H1 (cell line): ENCODE results near the gene F10. TPM values are rescaled to one million over a fixed set of nuclear protein-coding genes. Genes with fewer than 3 reads are reported as not detected.

ENCODE experiments used
- CTCF ChIA-PET: fragments of 300-600 bp; sonication (Branson Sonifier 250); formaldehyde crosslinking; loops from one replicate; lab custom pipeline; 2021; ENCODE audit not compliant: partially characterized antibody; lab: Charles Lee
- POLR2A ChIA-PET: fragments of 300-600 bp; sonication (Branson Sonifier 250); formaldehyde crosslinking; loops from one replicate; lab custom pipeline; 2021; ENCODE audit warnings: inconsistent platforms; ENCODE audit not compliant: partially characterized antibody; lab: Charles Lee
- DNase-seq, 2 experiments: peaks; one replicate each; pipeline versions ENCODE4 v3.0.0 to v3.0.0-alpha.2; 2010 to 2022; ENCODE audit warnings: low spot score in 2 of 2, low read depth in 1 of 2, mixed read lengths in 1 of 2
- FAIRE-seq: peaks from 2 replicates; lab custom pipeline; 2011; peaks lifted over from hg19 to GRCh38; lab: Jason Lieb, UNC
- H2AFZ ChIP-seq: 2 replicates; pipeline ENCODE4 v1.8.1; 2012; ENCODE audit warnings: low read length, inconsistent platforms
- H2AK5ac ChIP-seq: 2 replicates; pipeline ENCODE4 v1.6.1; 2013; ENCODE audit warnings: low read depth, low read length
- H2BK120ac ChIP-seq: replicated peaks from 2 replicates; pipeline ENCODE3; 2013; ENCODE audit warnings: low read depth, low read length, inconsistent platforms
- H2BK12ac ChIP-seq: 2 replicates; pipeline ENCODE4 v1.6.1; 2013; ENCODE audit warnings: low read depth, low read length
- H2BK15ac ChIP-seq: 2 replicates; pipeline ENCODE4 v1.6.1; 2013; ENCODE audit warnings: low read length
- H2BK20ac ChIP-seq: 2 replicates; pipeline ENCODE4 v1.6.1; 2013; ENCODE audit warnings: low read length
- H2BK5ac ChIP-seq: 2 replicates; pipeline ENCODE4 v1.6.1; 2013; ENCODE audit warnings: low read depth, low read length
- H3K14ac ChIP-seq: 2 replicates; pipeline ENCODE4 v1.6.1; 2013; ENCODE audit warnings: inconsistent platforms; ENCODE audit not compliant: insufficient read length
- H3K18ac ChIP-seq: 2 replicates; pipeline ENCODE4 v1.6.1; 2013; ENCODE audit warnings: low read length; ENCODE audit errors: extremely low read depth
- H3K23ac ChIP-seq: 2 replicates; pipeline ENCODE4 v1.6.1; 2013; ENCODE audit warnings: inconsistent platforms; ENCODE audit not compliant: insufficient read length
- H3K23me2 ChIP-seq: 2 replicates; pipeline ENCODE4 v1.6.1; 2013; ENCODE audit warnings: low read depth, low read length
- H3K27ac ChIP-seq: 2 replicates; pipeline ENCODE4 v1.6.1; 2011; ENCODE audit warnings: low read depth, low read length, inconsistent platforms
- H3K27me3 ChIP-seq, 4 experiments: replicated peaks in 1 of 4; 1 replicate in 1 of 4; 2 replicates in 3 of 4; pipeline versions ENCODE4 v1.6.1 to v1.8.1; 2011 to 2013; ENCODE audit warnings: low read length in 3 of 4, mild to moderate bottlenecking in 3 of 4, inconsistent platforms in 2 of 4, mixed read lengths in 2 of 4, moderate library complexity in 1 of 4; ENCODE audit not compliant: control insufficient read depth in 3 of 4, insufficient read depth in 3 of 4; ENCODE audit errors: extremely low read depth in 1 of 4
- H3K36me3 ChIP-seq, 4 experiments: 2 replicates each; pipeline versions ENCODE4 v1.6.1 to v1.8.1; 2011 to 2013; ENCODE audit warnings: mild to moderate bottlenecking in 4 of 4, low read length in 3 of 4, moderate library complexity in 2 of 4, control low read depth in 1 of 4, inconsistent platforms in 1 of 4; ENCODE audit not compliant: insufficient read depth in 4 of 4, control insufficient read depth in 2 of 4
- H3K4ac ChIP-seq: replicated peaks from 2 replicates; pipeline ENCODE3; 2013; ENCODE audit warnings: low read length, low read depth, mixed read lengths, inconsistent platforms; ENCODE audit not compliant: insufficient read length
- H3K4me1 ChIP-seq, 4 experiments: replicated peaks in 1 of 4; 1 replicate in 1 of 4; 2 replicates in 3 of 4; pipeline versions ENCODE4 v1.6.1 to v1.8.1; 2011 to 2013; ENCODE audit warnings: low read length in 3 of 4, inconsistent platforms in 2 of 4, mixed read lengths in 1 of 4; ENCODE audit not compliant: insufficient read depth in 4 of 4, control insufficient read depth in 3 of 4
- H3K4me2 ChIP-seq, 2 experiments: 2 replicates each; pipeline versions ENCODE4 v1.6.1 to v1.8.1; 2011 to 2013; ENCODE audit warnings: low read depth in 2 of 2, low read length in 2 of 2, control low read depth in 1 of 2, inconsistent platforms in 1 of 2, mild to moderate bottlenecking in 1 of 2; ENCODE audit not compliant: insufficient read depth in 1 of 2
- H3K4me3 ChIP-seq, 4 experiments: fragments of 200-600, 300-600 bp in 1 of 4; sonication (generic), shearing (Covaris generic), sonication (Bioruptor Twin) in 1 of 4; 2 replicates each; pipeline versions ENCODE4 v1.5.1 to v1.8.1; 2011 to 2016; ENCODE audit warnings: low read length in 4 of 4, low read depth in 3 of 4, control low read depth in 2 of 4, inconsistent platforms in 2 of 4, mild to moderate bottlenecking in 2 of 4, mixed read lengths in 1 of 4, moderate library complexity in 1 of 4; ENCODE audit not compliant: insufficient read depth in 2 of 4; ENCODE audit errors: extremely low read depth in 1 of 4
- H3K56ac ChIP-seq: replicated peaks from 2 replicates; pipeline ENCODE3; 2013; ENCODE audit warnings: low read depth, mild to moderate bottlenecking, mixed read lengths, low read length, inconsistent platforms; ENCODE audit not compliant: insufficient read length
- H3K79me1 ChIP-seq: 2 replicates; pipeline ENCODE4 v1.6.1; 2013; ENCODE audit warnings: low read depth, low read length, control low read depth
- H3K79me2 ChIP-seq, 2 experiments: 2 replicates each; pipeline versions ENCODE4 v1.6.1 to v1.8.1; 2012 to 2013; ENCODE audit warnings: low read length in 2 of 2, mild to moderate bottlenecking in 2 of 2, inconsistent platforms in 1 of 2; ENCODE audit not compliant: insufficient read depth in 2 of 2, control insufficient read depth in 1 of 2
- H3K9ac ChIP-seq, 4 experiments: replicated peaks in 1 of 4; 1 replicate in 1 of 4; 2 replicates in 3 of 4; pipeline versions ENCODE4 v1.6.1 to v1.8.1; 2011 to 2013; ENCODE audit warnings: low read depth in 3 of 4, low read length in 3 of 4, control low read depth in 2 of 4, mild to moderate bottlenecking in 2 of 4, moderate library complexity in 2 of 4, inconsistent platforms in 1 of 4; ENCODE audit errors: extremely low read depth in 1 of 4
- H3K9me3 ChIP-seq, 2 experiments: 2 replicates each; pipeline versions ENCODE4 v1.6.1 to v1.8.1; 2012 to 2013; ENCODE audit warnings: mild to moderate bottlenecking in 2 of 2, moderate library complexity in 2 of 2, control low read depth in 1 of 2, inconsistent platforms in 1 of 2, low read depth in 1 of 2, low read length in 1 of 2, mixed read lengths in 1 of 2; ENCODE audit not compliant: insufficient read depth in 2 of 2
- H4K20me1 ChIP-seq, 2 experiments: replicated peaks in 1 of 2; 2 replicates each; pipeline versions ENCODE3 to v1.8.1; 2011 to 2013; ENCODE audit warnings: inconsistent platforms in 2 of 2, low read length in 2 of 2, mild to moderate bottlenecking in 1 of 2; ENCODE audit not compliant: insufficient read depth in 2 of 2, control insufficient read depth in 1 of 2
- H4K5ac ChIP-seq: 2 replicates; pipeline ENCODE4 v1.6.1; 2013; ENCODE audit warnings: low read length, low read depth, mixed read lengths, inconsistent platforms; ENCODE audit not compliant: insufficient read length
- H4K8ac ChIP-seq: 2 replicates; pipeline ENCODE4 v1.8.0; 2013; ENCODE audit warnings: mild to moderate bottlenecking, moderate library complexity, low read length, inconsistent platforms; ENCODE audit not compliant: insufficient read depth; ENCODE audit errors: extremely low read depth
- H4K91ac ChIP-seq: replicated peaks from 2 replicates; pipeline ENCODE3; 2013; ENCODE audit warnings: low read length, mixed read lengths, inconsistent platforms; ENCODE audit not compliant: insufficient read length
- CBX5 ChIP-seq: fragments of 300-800, 300-1000 bp; sonication (generic); IDR thresholded peaks from 2 replicates; pipeline ENCODE4 v1.7.1; 2016; ENCODE audit warnings: antibody characterized with exemption, low read length, low read depth
- CEBPB ChIP-seq: IDR thresholded peaks from 2 replicates; pipeline ENCODE4 v1.6.1; 2012; ENCODE audit warnings: low read depth, low read length
- GTF2F1 ChIP-seq: IDR thresholded peaks from 2 replicates; pipeline ENCODE4 v1.6.1; 2012; ENCODE audit warnings: low read depth, low read length, improper control_type of control experiment, borderline replicate concordance
- MAFK ChIP-seq: IDR thresholded peaks from 2 replicates; pipeline ENCODE4 v1.6.1; 2012; ENCODE audit warnings: low read depth, mild to moderate bottlenecking, improper control_type of control experiment, low read length
- NANOG ChIP-seq: IDR thresholded peaks from 2 replicates; pipeline ENCODE4 v1.6.1; 2011; ENCODE audit warnings: low read length, low read depth, mild to moderate bottlenecking, inconsistent platforms; ENCODE audit not compliant: insufficient read depth, poor library complexity, severe bottlenecking
- PHF8 ChIP-seq: fragments of 200-600 bp; sonication (generic); conservative IDR thresholded peaks from 2 replicates; pipeline ENCODE4 v1.7.1; 2012; ENCODE audit warnings: low read depth, mild to moderate bottlenecking, inconsistent platforms, low read length, moderate library complexity
- POLR2AphosphoS5 ChIP-seq: IDR thresholded peaks from 2 replicates; pipeline ENCODE4 v1.6.1; 2011; ENCODE audit warnings: low read depth, low read length
- SUZ12 ChIP-seq: fragments of 200-600 bp; sonication (generic); IDR thresholded peaks from 2 replicates; pipeline ENCODE4 v1.6.1; 2012; ENCODE audit warnings: mild to moderate bottlenecking, inconsistent platforms, low read length, moderate library complexity, mixed read lengths
- YY1 ChIP-seq: IDR thresholded peaks from 2 replicates; pipeline ENCODE4 v1.6.1; 2011; ENCODE audit warnings: low read depth, mild to moderate bottlenecking, low read length
- WGBS, 2 experiments: shearing (Covaris generic) in 1 of 2; methylation state at CpG; one replicate each; pipeline versions ENCODE4 v1.1.6 to v1.1.7; 2013 to 2015; ENCODE audit warnings: low lambda C conversion rate in 2 of 2, mixed read lengths in 2 of 2, inconsistent platforms in 1 of 2, low coverage in 1 of 2, missing lambda C conversion rate in 1 of 2; ENCODE audit not compliant: insufficient replicate concordance in 2 of 2, insufficient coverage in 1 of 2, insufficient read length in 1 of 2; ENCODE audit errors: extremely low coverage in 1 of 2, missing lambda C conversion rate in 1 of 2; 5-methylcytosine and 5-hydroxymethylcytosine counted together
- polyA plus RNA-seq, 7 experiments: library from polyadenylated mRNA; depleted of rRNA in 3 of 7; stranded (reverse) in 5 of 7; unstranded in 2 of 7; fragments of >200 nt in 5 of 7; fragments of 200-250 nt in 2 of 7; gene quantifications; 1 replicate in 5 of 7; 2 replicates in 1 of 7; 4 replicates in 1 of 7; pipeline versions ENCODE4 v1.2.1 to v1.2.3, GENCODE V29; 2011 to 2013; ENCODE audit warnings: missing spikeins in 2 of 7, mixed read lengths in 2 of 7
- total RNA-seq: library from RNA; stranded (reverse); fragmentation: NEBNext Ultra II Directional; extraction: Animal tissue kit (Norgen Biotek cat#: 25700); gene quantifications from 2 replicates; pipeline ENCODE4 v1.2.1, GENCODE V29; 2021

The F10 gene
- total and polyA plus RNA-seq, 2 of the 8 experiments (the other 6 are each of a cell fraction or from before 2014, with no cell fraction given): 2.0 to 4.2 TPM

- no peak overlapping the region for H2BK120ac ChIP-seq
- H2BK20ac ChIP-seq: no peak overlapping the region
- H3K23ac ChIP-seq: no peak overlapping the region
- no peak overlapping the region for H2AFZ ChIP-seq
- ChIA-PET POLR2A (interaction anchor here (1.0 to 1.3 kb wide), 2 partner anchors 35 to 65 kb away, joined by 3 read pairs; no protein-coding TSS in a partner anchor), CTCF (interaction anchor here (1.3 to 3.5 kb wide), 3 partner anchors 24 to 115 kb away, joined by 4 to 14 read pairs (median 7); no protein-coding TSS in a partner anchor)
- no peaks in the 10 kb centered on the region for H3K79me1 ChIP-seq
- no peak overlapping the region for H3K4me2 ChIP-seq
- H3K27me3 ChIP-seq: peaks cover 7 to 22% (median 20%) of the 10 kb centered on the region in 4 experiments; a peak in 6 of 7 replicates
- H3K4me1 ChIP-seq: peaks cover 0 to 10% (median 4%) of the 10 kb centered on the region in 4 experiments; a peak in 4 of 7 replicates
- H3K27ac ChIP-seq: no peak overlapping the region
- H2BK5ac ChIP-seq: no peak overlapping the region
- H3K4ac ChIP-seq: no peak overlapping the region
- no peak overlapping the region for H2BK15ac ChIP-seq
- WGBS, 2 experiments: 88% methylated on average over 22 of the region's 31 CpGs; no CpG with 5 or more reads in 1 of the 2 experiments
- H3K56ac ChIP-seq: no peak overlapping the region
- H3K9ac ChIP-seq: no peak overlapping the region
- no peaks in the 10 kb centered on the region for H3K9me3 ChIP-seq
- no peaks in the 10 kb centered on the region for H3K36me3 ChIP-seq
- no peaks in the 10 kb centered on the region for H3K79me2 ChIP-seq
- H4K91ac ChIP-seq: no peak overlapping the region
- H4K5ac ChIP-seq: no peak overlapping the region
- H2BK12ac ChIP-seq: no peak overlapping the region
- H3K18ac ChIP-seq: no peak overlapping the region
- DNase-seq (peak in 1 of 2 experiments; percentile 44), FAIRE-seq (no peak)
- H2AK5ac ChIP-seq: no peak overlapping the region
- no peak overlapping the region for H3K4me3 ChIP-seq
- TF ChIP-seq CBX5 (no peak), MAFK (no peak), GTF2F1 (no peak), CEBPB (no peak), SUZ12 (no peak), POLR2AphosphoS5 (no peak), NANOG (no peak), PHF8 (no peak), YY1 (no peak)
- no peak overlapping the region for H3K14ac ChIP-seq
- H3K23me2 ChIP-seq: peaks cover 10% of the 10 kb centered on the region
- no peak overlapping the region for H4K8ac ChIP-seq
- no peaks in the 10 kb centered on the region for H4K20me1 ChIP-seq
These were observed 28.2 kb downstream of the F10 start for GRCh38 chr13:113150550-113151365.
